Adrenal gland (tissue), 5 donors: ENCODE measurements around the gene PPM1L.

Source experiments
- CTCF ChIP-seq, 6 experiments: fragments of 450-650 bp in 4 of 6; fragments of 200-600 bp in 2 of 6; sonication (generic) in 1 of 6; IDR thresholded peaks; 1 replicate in 5 of 6; 2 replicates in 1 of 6; pipeline versions ENCODE4 v1.5.1 to v1.8.0; 2016 to 2021; ENCODE audit warnings: antibody characterized with exemption in 6 of 6, mild to moderate bottlenecking in 2 of 6, moderate library complexity in 1 of 6
- POLR2A ChIP-seq, 2 donors: fragments of 450-650 bp; IDR thresholded peaks; one replicate each; pipeline ENCODE4 v1.6.1; 2017; ENCODE audit warnings: antibody characterized with exemption in 2 of 2, mild to moderate bottlenecking in 2 of 2, moderate library complexity in 1 of 2
- donor health status: DM: no; HTN: no; CAD: no.

DNA sequence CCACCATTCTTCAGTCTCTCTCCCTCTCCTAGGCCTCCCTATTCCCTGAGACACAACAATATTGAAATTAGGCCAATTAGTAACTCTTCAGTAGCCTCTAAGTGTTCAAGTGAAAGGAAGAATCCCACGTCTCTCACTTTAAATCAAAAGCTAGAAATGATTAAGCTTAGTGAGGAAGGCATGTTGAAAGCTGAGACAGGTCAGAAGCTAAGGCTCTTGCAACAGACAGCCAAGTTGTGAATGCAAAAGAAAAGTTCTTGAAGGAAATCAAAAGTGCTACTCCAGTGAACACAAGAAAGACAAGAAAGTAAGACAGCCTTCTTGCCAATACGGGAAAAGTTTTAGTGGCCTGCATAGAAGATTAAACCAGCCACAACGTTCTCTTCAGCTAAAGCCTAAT, 41.3 kb downstream of the PPM1L start:
- TF ChIP-seq POLR2A (IDR thresholded peaks at IDR 0.05), result no peak
- TF ChIP-seq CTCF (IDR thresholded peaks at IDR 0.05), result no peak
